IMR-90 (cell line): ENCODE data around the gene LGALS13. TPM values are rescaled to one million over a fixed set of nuclear protein-coding genes. Genes with fewer than 3 reads are reported as not detected.

Source experiments
- ATAC-seq: fragments of 200-7000 bp; cut with Tn5 transposase; 2 replicates; pipeline ENCODE4 v1.9.1; 2020; ENCODE audit warnings: low read depth, mild to moderate bottlenecking, moderate library complexity
- BruUV-seq: library from RNA; stranded (reverse); fragments of 400-500 nt; replicated peaks from 2 replicates; lab custom pipeline; 2021; lab: Mats Ljungman, UMichigan
- CTCF ChIA-PET: fragments of 300-600 bp; formaldehyde crosslinking; extraction: SDS; loops from one replicate; lab custom pipeline; 2021; ENCODE audit warnings: antibody characterized with exemption; lab: Yijun Ruan, JAX
- POLR2A ChIA-PET: fragments of 300-600 bp; sonication (Branson Sonifier 250); formaldehyde crosslinking; loops from one replicate; lab custom pipeline; 2022; ENCODE audit warnings: antibody characterized with exemption; ENCODE audit not compliant: unreplicated experiment; lab: Charles Lee
- DNase-seq: peaks from one replicate; pipeline ENCODE4 v3.0.0; 2013
- H2AFZ ChIP-seq: replicated peaks from 2 replicates; pipeline ENCODE3; 2013; ENCODE audit warnings: low read length, mild to moderate bottlenecking; ENCODE audit not compliant: poor library complexity
- H2AK5ac ChIP-seq: 2 replicates; pipeline ENCODE4 v1.6.1; 2013; ENCODE audit warnings: low read depth, low read length, inconsistent platforms
- H2AK9ac ChIP-seq: replicated peaks from 2 replicates; pipeline ENCODE3; 2013; ENCODE audit warnings: mild to moderate bottlenecking, low read depth, low read length, moderate library complexity; ENCODE audit not compliant: poor library complexity
- H2BK120ac ChIP-seq: 2 replicates; pipeline ENCODE4 v1.6.1; 2013; ENCODE audit warnings: low read depth, low read length, inconsistent platforms
- H2BK15ac ChIP-seq: 3 replicates; pipeline ENCODE4 v1.6.1; 2013; ENCODE audit warnings: low read depth, low read length, inconsistent platforms
- H2BK20ac ChIP-seq: 2 replicates; pipeline ENCODE4 v1.6.1; 2013; ENCODE audit warnings: low read depth, mild to moderate bottlenecking, inconsistent platforms, low read length, moderate library complexity
- H2BK5ac ChIP-seq: 2 replicates; pipeline ENCODE4 v1.6.1; 2013; ENCODE audit warnings: mild to moderate bottlenecking, low read depth, low read length, inconsistent platforms; ENCODE audit not compliant: poor library complexity, severe bottlenecking
- H3K14ac ChIP-seq: replicated peaks from 2 replicates; pipeline ENCODE4 v1.6.1; 2013; ENCODE audit warnings: low read depth, low read length, inconsistent platforms
- H3K18ac ChIP-seq: 2 replicates; pipeline ENCODE4 v1.6.1; 2013; ENCODE audit warnings: low read depth, low read length, control low read depth
- H3K23ac ChIP-seq: 2 replicates; pipeline ENCODE4 v1.6.1; 2013; ENCODE audit warnings: low read depth, low read length, inconsistent platforms
- H3K27ac ChIP-seq: 2 replicates; pipeline ENCODE4 v1.5.1; 2013; ENCODE audit warnings: mild to moderate bottlenecking, control low read depth, low read length; ENCODE audit not compliant: insufficient read depth
- H3K27me3 ChIP-seq: 2 replicates; pipeline ENCODE4 v1.6.1; 2013; ENCODE audit warnings: low read length; ENCODE audit not compliant: control insufficient read depth, insufficient read depth
- H3K36me3 ChIP-seq: 2 replicates; pipeline ENCODE4 v1.6.1; 2013; ENCODE audit warnings: low read length, mixed read lengths; ENCODE audit not compliant: control insufficient read depth, insufficient read depth
- H3K4ac ChIP-seq: 2 replicates; pipeline ENCODE4 v1.6.1; 2013; ENCODE audit warnings: low read depth, low read length, inconsistent platforms
- H3K4me1 ChIP-seq: 2 replicates; pipeline ENCODE4 v1.6.1; 2013; ENCODE audit warnings: low read length, mixed read lengths; ENCODE audit not compliant: control insufficient read depth, insufficient read depth
- H3K4me2 ChIP-seq: 2 replicates; pipeline ENCODE4 v1.6.1; 2013; ENCODE audit warnings: low read depth, mild to moderate bottlenecking, control low read depth, low read length, moderate library complexity
- H3K4me3 ChIP-seq: 2 replicates; pipeline ENCODE4 v1.5.1; 2013; ENCODE audit warnings: low read depth, mild to moderate bottlenecking, control low read depth, low read length, moderate library complexity; ENCODE audit not compliant: insufficient read depth
- H3K56ac ChIP-seq: 2 replicates; pipeline ENCODE4 v1.6.1; 2013; ENCODE audit warnings: low read length, inconsistent platforms; ENCODE audit not compliant: insufficient read depth; ENCODE audit errors: extremely low read depth
- H3K79me1 ChIP-seq, 2 experiments: 2 replicates each; pipeline ENCODE4 v1.6.1; 2013; ENCODE audit warnings: low read length in 2 of 2, inconsistent platforms in 1 of 2, low read depth in 1 of 2
- H3K9ac ChIP-seq: 2 replicates; pipeline ENCODE4 v1.6.1; 2013; ENCODE audit warnings: low read depth, low read length, control low read depth
- H3K9me1 ChIP-seq: 2 replicates; pipeline ENCODE4 v1.6.1; 2013; ENCODE audit warnings: low read length, inconsistent platforms; ENCODE audit not compliant: insufficient read depth
- H3K9me3 ChIP-seq: 2 replicates; pipeline ENCODE4 v1.6.1; 2013; ENCODE audit warnings: low read length; ENCODE audit not compliant: control insufficient read depth, insufficient read depth
- H4K20me1 ChIP-seq: 2 replicates; pipeline ENCODE4 v1.6.1; 2013; ENCODE audit warnings: low read length, inconsistent platforms; ENCODE audit not compliant: insufficient read depth
- H4K5ac ChIP-seq: 2 replicates; pipeline ENCODE4 v1.6.1; 2013; ENCODE audit warnings: mild to moderate bottlenecking, low read depth, low read length, control low read depth
- H4K8ac ChIP-seq, 2 experiments: 2 replicates each; pipeline ENCODE4 v1.6.1; 2013; ENCODE audit warnings: low read depth in 2 of 2, low read length in 2 of 2, control low read depth in 1 of 2, inconsistent platforms in 1 of 2
- H4K91ac ChIP-seq: 2 replicates; pipeline ENCODE4 v1.6.1; 2013; ENCODE audit warnings: low read depth, low read length, inconsistent platforms; ENCODE audit not compliant: insufficient read depth
- BHLHE40 ChIP-seq: fragments of 150-350 bp; IDR thresholded peaks from 2 replicates; pipeline ENCODE4 v1.6.1; 2016; ENCODE audit warnings: mild to moderate bottlenecking, low read depth, low read length
- RFX5 ChIP-seq: IDR thresholded peaks from 2 replicates; pipeline ENCODE4 v1.8.0; 2012; ENCODE audit warnings: low read depth, mild to moderate bottlenecking, low read length, moderate library complexity
- WGBS, 2 experiments: methylation state at CpG; one replicate each; pipeline versions ENCODE4 v1.1.5 to v1.1.7; 2013; ENCODE audit warnings: missing lambda C conversion rate in 2 of 2; ENCODE audit not compliant: insufficient read length in 1 of 2; ENCODE audit errors: extremely low coverage in 2 of 2; 5-methylcytosine and 5-hydroxymethylcytosine counted together
- dilution Hi-C: fragments of 300-500 bp; cut with HindIII; formaldehyde crosslinking; loops from one replicate; pipeline ENCODE4 v1.14.3; 2018; ENCODE audit warnings: low sequenced_read_pairs; ENCODE audit not compliant: unreplicated experiment
- in situ Hi-C: fragments of 300-500 bp; cut with MboI; formaldehyde crosslinking; loops from 3 replicates; pipeline ENCODE4 v1.14.3; 2019; ENCODE audit warnings: low sequenced_read_pairs, inconsistent platforms, mixed read lengths
- intact Hi-C: fragments of 100-400 bp; cut with micrococcal nuclease; formaldehyde crosslinking; loops from 2 replicates; pipeline ENCODE4 v1.10.0; 2022
- polyA plus RNA-seq, 3 experiments: library from polyadenylated mRNA; depleted of rRNA; stranded (reverse); fragments of >200 nt; gene quantifications; 2 replicates each; pipeline ENCODE4 v1.2.3, GENCODE V29; 2012; ENCODE audit warnings: low replicate concordance in 1 of 3
- total RNA-seq: library from RNA; depleted of rRNA; stranded (reverse); fragments of >200 nt; gene quantifications from 2 replicates; pipeline ENCODE4 v1.2.3, GENCODE V29; 2012

The LGALS13 gene
- total and polyA plus RNA-seq, 2 of the 4 experiments (the other 2 are of a cell fraction): not detected

DNA sequence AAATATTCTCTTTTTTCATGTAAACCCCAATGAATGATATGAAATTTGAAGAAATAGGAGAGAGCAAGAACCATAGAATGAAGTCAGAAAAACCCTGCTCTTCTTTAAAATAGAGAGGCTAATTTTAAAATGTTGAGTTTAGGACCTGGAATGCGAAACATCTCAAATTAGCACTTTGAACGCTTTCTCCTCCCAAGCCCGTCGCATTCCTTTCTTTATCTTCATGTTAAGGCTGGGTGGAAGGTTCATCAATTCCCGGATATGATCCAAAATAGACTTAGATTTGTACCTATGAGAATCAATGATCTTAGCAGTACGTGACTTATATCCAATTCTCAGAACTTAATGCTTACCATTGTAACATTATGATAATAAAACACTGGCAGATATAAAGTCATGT, 29.3 kb downstream of the LGALS13 start:
- TF ChIP-seq BHLHE40 (no peak), RFX5 (no peak)
- no peak for ATAC-seq

More for the DNA sequence above, 29.3 kb downstream of the LGALS13 start:
- no peaks in the 10 kb centered on the region for H3K36me3 ChIP-seq
- DNase-seq: no peak
- no peak overlapping the region for H4K5ac ChIP-seq
- no peak overlapping the region for H3K4ac ChIP-seq
- no peak overlapping the region for H4K8ac ChIP-seq
- WGBS, 2 experiments: no CpG with 5 or more reads among the region's 6 CpGs
- H3K18ac ChIP-seq: no peak overlapping the region
- H2BK15ac ChIP-seq: no peak overlapping the region
- CTCF ChIA-PET: no interaction called here
- no peak overlapping the region for H2AK9ac ChIP-seq
- no peak overlapping the region for H2AFZ ChIP-seq
- H3K4me3 ChIP-seq: no peak overlapping the region
- no peak overlapping the region for H2BK120ac ChIP-seq
- H3K14ac ChIP-seq: no peak overlapping the region
- no peaks in the 10 kb centered on the region for H3K9me3 ChIP-seq
- intact Hi-C loops (no loop called here), in situ Hi-C loops (no loop called here), dilution Hi-C loops (no loop called here)
- H3K79me1 ChIP-seq: no peaks in the 10 kb centered on the region
- H3K27me3 ChIP-seq: no peaks in the 10 kb centered on the region
- POLR2A ChIA-PET: no interaction called here
- no peak overlapping the region for H3K27ac ChIP-seq
- no peak overlapping the region for H3K23ac ChIP-seq
- no peak overlapping the region for H3K4me2 ChIP-seq
- H4K20me1 ChIP-seq: no peaks in the 10 kb centered on the region
- no TSS peak for BruUV-seq
- H2BK5ac ChIP-seq: no peak overlapping the region
- no peak overlapping the region for H3K56ac ChIP-seq
- H3K4me1 ChIP-seq: no peaks in the 10 kb centered on the region
- no peak overlapping the region for H4K91ac ChIP-seq
- H2BK20ac ChIP-seq: no peak overlapping the region
- no peak overlapping the region for H2AK5ac ChIP-seq
- H3K9me1 ChIP-seq: no peaks in the 10 kb centered on the region
- H3K9ac ChIP-seq: no peak overlapping the region
